CD4-positive, CD25-positive, alpha-beta regulatory T cell (primary cell): Measurements from ENCODE around the gene BCR. TPM values are rescaled to one million over a fixed set of nuclear protein-coding genes. Genes with fewer than 3 reads are reported as not detected.

Experiments
- ATAC-seq, 2 donors: fragments of 150-1000 bp; cut with Tn5 transposase; one replicate each; pipeline ENCODE4 v1.10.0; 2021; ENCODE audit warnings: low read depth in 2 of 2, moderate number of reproducible peaks in 2 of 2, moderate library complexity in 1 of 2
- DNase-seq, 3 donors: peaks; one replicate each; pipeline versions ENCODE4 v3.0.0 to v3.0.0-alpha.2; 2012 to 2022; ENCODE audit warnings: mixed read lengths in 1 of 3
- H3K27ac ChIP-seq: one replicate; pipeline ENCODE4 v1.7.0; 2013; ENCODE audit warnings: mild to moderate bottlenecking, low read length; ENCODE audit not compliant: insufficient read depth, poor library complexity, severe bottlenecking
- H3K27me3 ChIP-seq: one replicate; pipeline ENCODE4 v1.7.0; 2013; ENCODE audit warnings: low read length; ENCODE audit not compliant: control insufficient read depth, insufficient read depth
- H3K36me3 ChIP-seq: one replicate; pipeline ENCODE4 v1.7.0; 2013; ENCODE audit warnings: mild to moderate bottlenecking, low read length, moderate library complexity; ENCODE audit not compliant: control insufficient read depth, insufficient read depth
- H3K4me1 ChIP-seq: 2 replicates; pipeline ENCODE4 v1.7.0; 2013; ENCODE audit warnings: mild to moderate bottlenecking, low read length; ENCODE audit not compliant: insufficient read depth, control insufficient read depth, poor library complexity, severe bottlenecking
- H3K4me3 ChIP-seq: one replicate; pipeline ENCODE4 v1.7.0; 2013; ENCODE audit warnings: low read depth, mild to moderate bottlenecking, low read length, moderate library complexity
- H3K9me3 ChIP-seq, 2 experiments: 1 replicate in 1 of 2; 2 replicates in 1 of 2; pipeline ENCODE4 v1.7.0; 2013; ENCODE audit warnings: low read length in 2 of 2, mild to moderate bottlenecking in 1 of 2, moderate library complexity in 1 of 2; ENCODE audit not compliant: control insufficient read depth in 2 of 2
- H3K27ac Mint-ChIP-seq, 3 donors: one replicate each; pipeline ENCODE4 v1.8.0; 2020 to 2022; ENCODE audit warnings: mild to moderate bottlenecking in 3 of 3, mixed read lengths in 3 of 3, moderate library complexity in 2 of 3
- H3K27me3 Mint-ChIP-seq: one replicate; pipeline ENCODE4 v1.8.0; 2022; ENCODE audit warnings: mild to moderate bottlenecking, mixed read lengths
- H3K36me3 Mint-ChIP-seq: one replicate; pipeline ENCODE4 v1.8.0; 2020; ENCODE audit warnings: mixed read lengths
- H3K4me1 Mint-ChIP-seq, 4 donors: one replicate each; pipeline ENCODE4 v1.8.0; 2020 to 2022; ENCODE audit warnings: mixed read lengths in 4 of 4, mild to moderate bottlenecking in 1 of 4
- H3K4me3 Mint-ChIP-seq, 4 donors: one replicate each; pipeline ENCODE4 v1.8.0; 2020 to 2022; ENCODE audit warnings: mild to moderate bottlenecking in 4 of 4, mixed read lengths in 4 of 4, moderate library complexity in 3 of 4
- H3K9me3 Mint-ChIP-seq, 7 donors: one replicate each; pipeline ENCODE4 v1.8.0; 2020 to 2022; ENCODE audit warnings: mixed read lengths in 7 of 7, mild to moderate bottlenecking in 3 of 7, moderate library complexity in 2 of 7
- polyA plus RNA-seq, 4 donors: library from polyadenylated mRNA; unstranded; fragments of 300-500 nt; fragmentation: Illumina TruSeq; gene quantifications; one replicate each; pipeline ENCODE4 v1.2.3, GENCODE V29; 2021
- total RNA-seq: library from RNA; stranded (reverse); gene quantifications from one replicate; pipeline ENCODE4 v1.2.3, GENCODE V29; 2022

The BCR gene
- total and polyA plus RNA-seq, 5 donors from 2014 or later: 2.6 to 66.3 (median 2.8) TPM

GRCh38 chr22:23356094-23356493, 175.8 kb downstream of the BCR start:
- Mint-ChIP-seq H3K9me3 (peaks cover 0 to 2% (median 0%) of the 10 kb centered on the region in 7 donors), H3K4me1 (peaks cover 0 to 2% (median 0%) of the 10 kb centered on the region in 4 donors)
- no peak overlapping the region for H3K4me3 ChIP-seq

GRCh38 chr22:23357053-23357452, 176.7 kb downstream of the BCR start:
- Mint-ChIP-seq H3K9me3 (peaks cover 0 to 2% (median 0%) of the 10 kb centered on the region in 7 donors), H3K27me3 (peaks cover 30% of the 10 kb centered on the region), H3K36me3 (no peaks in the 10 kb centered on the region), H3K4me3 (no peak overlapping the region), H3K27ac (no peak overlapping the region), H3K4me1 (peaks cover 0 to 2% (median 0%) of the 10 kb centered on the region in 4 donors)
- H3K27ac ChIP-seq: no peak overlapping the region
- H3K4me1 ChIP-seq: no peaks in the 10 kb centered on the region
- H3K4me3 ChIP-seq: no peak overlapping the region
- no peak for DNase-seq
- H3K9me3 ChIP-seq: no peaks in the 10 kb centered on the region
- H3K27me3 ChIP-seq: peaks cover 7% of the 10 kb centered on the region
- no peaks in the 10 kb centered on the region for H3K36me3 ChIP-seq
- no peak for ATAC-seq

More at GRCh38 chr22:23356094-23356493, 175.8 kb downstream of the BCR start:
- Histone ChIP-seq H3K27ac (no peak overlapping the region), H3K27me3 (peaks cover 5% of the 10 kb centered on the region), H3K4me1 (no peaks in the 10 kb centered on the region), H3K36me3 (no peaks in the 10 kb centered on the region), H3K9me3 (no peaks in the 10 kb centered on the region)
- Mint-ChIP-seq H3K4me3 (no peak overlapping the region), H3K27me3 (peaks cover 30% of the 10 kb centered on the region), H3K27ac (no peak overlapping the region), H3K36me3 (no peaks in the 10 kb centered on the region)
- ATAC-seq (no peak), DNase-seq (no peak)

GRCh38 chr22:23359583-23360123, 179.3 kb downstream of the BCR start:
- no peak overlapping the region for H3K4me3 ChIP-seq
- H3K4me1 ChIP-seq: no peaks in the 10 kb centered on the region
- Mint-ChIP-seq H3K27ac (no peak overlapping the region), H3K4me3 (no peak overlapping the region), H3K36me3 (no peaks in the 10 kb centered on the region), H3K4me1 (no peaks in the 10 kb centered on the region), H3K27me3 (peaks cover 28% of the 10 kb centered on the region), H3K9me3 (no peaks in the 10 kb centered on the region)
- H3K9me3 ChIP-seq: no peaks in the 10 kb centered on the region
- no peaks in the 10 kb centered on the region for H3K36me3 ChIP-seq
- H3K27ac ChIP-seq: no peak overlapping the region
- ATAC-seq (no peak), DNase-seq (no peak)
- H3K27me3 ChIP-seq: peaks cover 9% of the 10 kb centered on the region

- H3K36me3 Mint-ChIP-seq: no peaks in the 10 kb centered on the region
- ATAC-seq: no peak
Observed at GRCh38 chr22:23361676-23362075, 181.4 kb downstream of the BCR start.

GRCh38 chr22:23363683-23364082, 183.4 kb downstream of the BCR start:
- Histone ChIP-seq H3K36me3 (no peaks in the 10 kb centered on the region), H3K4me1 (no peaks in the 10 kb centered on the region), H3K9me3 (no peaks in the 10 kb centered on the region), H3K27me3 (peaks cover 6% of the 10 kb centered on the region), H3K27ac (no peak overlapping the region), H3K4me3 (no peak overlapping the region)
- Mint-ChIP-seq H3K27ac (no peak overlapping the region), H3K4me3 (no peak overlapping the region), H3K27me3 (peaks cover 33% of the 10 kb centered on the region), H3K9me3 (no peaks in the 10 kb centered on the region), H3K36me3 (no peaks in the 10 kb centered on the region), H3K4me1 (no peaks in the 10 kb centered on the region)
- no peak for DNase-seq
- no peak for ATAC-seq

More at GRCh38 chr22:23361676-23362075, 181.4 kb downstream of the BCR start:
- peaks cover 8% of the 10 kb centered on the region for H3K27me3 ChIP-seq
- no peak for DNase-seq
- no peak overlapping the region for H3K27ac ChIP-seq
- Mint-ChIP-seq H3K27me3 (peaks cover 32% of the 10 kb centered on the region), H3K4me3 (no peak overlapping the region), H3K27ac (no peak overlapping the region), H3K9me3 (no peaks in the 10 kb centered on the region), H3K4me1 (no peaks in the 10 kb centered on the region)
- H3K4me3 ChIP-seq: no peak overlapping the region
- H3K4me1 ChIP-seq: no peaks in the 10 kb centered on the region
- no peaks in the 10 kb centered on the region for H3K36me3 ChIP-seq
- H3K9me3 ChIP-seq: no peaks in the 10 kb centered on the region

- Histone ChIP-seq H3K9me3 (no peaks in the 10 kb centered on the region), H3K4me1 (no peaks in the 10 kb centered on the region), H3K27me3 (peaks cover 6% of the 10 kb centered on the region), H3K27ac (no peak overlapping the region), H3K4me3 (no peak overlapping the region), H3K36me3 (no peaks in the 10 kb centered on the region)
- no peaks in the 10 kb centered on the region for H3K36me3 Mint-ChIP-seq
- no peak overlapping the region for H3K4me3 Mint-ChIP-seq
- H3K27me3 Mint-ChIP-seq: peaks cover 27% of the 10 kb centered on the region
- no peak for ATAC-seq
- H3K4me1 Mint-ChIP-seq: no peaks in the 10 kb centered on the region
- DNase-seq: no peak
- no peaks in the 10 kb centered on the region for H3K9me3 Mint-ChIP-seq
- no peak overlapping the region for H3K27ac Mint-ChIP-seq
Observed at GRCh38 chr22:23364389-23364788, 184.1 kb downstream of the BCR start.

GRCh38 chr22:23365524-23365923, 185.2 kb downstream of the BCR start:
- no peaks in the 10 kb centered on the region for H3K36me3 ChIP-seq

GRCh38 chr22:23365961-23366360, 185.7 kb downstream of the BCR start:
- DNase-seq (no peak), ATAC-seq (no peak)
- H3K27ac Mint-ChIP-seq: no peak overlapping the region
- peaks cover 6% of the 10 kb centered on the region for H3K27me3 ChIP-seq
- no peak overlapping the region for H3K4me3 Mint-ChIP-seq
- H3K36me3 Mint-ChIP-seq: no peaks in the 10 kb centered on the region
- H3K4me3 ChIP-seq: no peak overlapping the region
- no peaks in the 10 kb centered on the region for H3K36me3 ChIP-seq
- no peak overlapping the region for H3K27ac ChIP-seq
- peaks cover 36% of the 10 kb centered on the region for H3K27me3 Mint-ChIP-seq
- no peaks in the 10 kb centered on the region for H3K4me1 ChIP-seq
- H3K4me1 Mint-ChIP-seq: no peaks in the 10 kb centered on the region
- no peaks in the 10 kb centered on the region for H3K9me3 Mint-ChIP-seq
- H3K9me3 ChIP-seq: no peaks in the 10 kb centered on the region

More at GRCh38 chr22:23365524-23365923, 185.2 kb downstream of the BCR start:
- Histone ChIP-seq H3K9me3 (no peaks in the 10 kb centered on the region), H3K27ac (no peak overlapping the region), H3K4me3 (no peak overlapping the region), H3K4me1 (no peaks in the 10 kb centered on the region), H3K27me3 (peaks cover 6% of the 10 kb centered on the region)
- Mint-ChIP-seq H3K4me1 (no peaks in the 10 kb centered on the region), H3K36me3 (no peaks in the 10 kb centered on the region), H3K27ac (no peak overlapping the region), H3K9me3 (no peaks in the 10 kb centered on the region), H3K27me3 (peaks cover 35% of the 10 kb centered on the region), H3K4me3 (no peak overlapping the region)
- no peak for ATAC-seq
- no peak for DNase-seq
